Urothelium cell line (cell line): ENCODE measurements around the gene TIAM1.

ENCODE experiments used
- DNase-seq: peaks from one replicate; pipeline ENCODE4 v3.0.0; 2011; ENCODE audit warnings: low spot score, mixed read lengths
- FAIRE-seq: peaks from 2 replicates; lab custom pipeline; 2011; peaks lifted over from hg19 to GRCh38; lab: Jason Lieb, UNC

TIAM1 gene

GRCh38 chr21:31103571-31104265, 240.3 kb downstream of the TIAM1 start:
- no peak for FAIRE-seq
- DNase-seq = no peak

GRCh38 chr21:31103163-31103562, 240.9 kb downstream of the TIAM1 start:
- FAIRE-seq = no peak
- DNase-seq = no peak

GRCh38 chr21:31099122-31099521, 244.9 kb downstream of the TIAM1 start:
- no peak for FAIRE-seq

GRCh38 chr21:31098576-31099005, 245.5 kb downstream of the TIAM1 start:
- DNase-seq (peak; percentile 86), FAIRE-seq (peak; percentile 95)

More at GRCh38 chr21:31099122-31099521, 244.9 kb downstream of the TIAM1 start:
- no peak for DNase-seq

GRCh38 chr21:31092832-31093625, 251.0 kb downstream of the TIAM1 start:
- FAIRE-seq (peak; percentile 20), DNase-seq (no peak)

GRCh38 chr21:31090376-31090775, 253.7 kb downstream of the TIAM1 start:
- DNase-seq (no peak), FAIRE-seq (no peak)

GRCh38 chr21:31088474-31088751, 255.6 kb downstream of the TIAM1 start:
- FAIRE-seq (no peak), DNase-seq (no peak)

GRCh38 chr21:31087639-31088473, 256.2 kb downstream of the TIAM1 start:
- DNase-seq (no peak), FAIRE-seq (no peak)

- FAIRE-seq (peak; percentile 42), DNase-seq (no peak)
These were observed 259.4 kb downstream of the TIAM1 start for GRCh38 chr21:31084689-31085088.

GRCh38 chr21:31078796-31079195, 265.3 kb downstream of the TIAM1 start:
- FAIRE-seq (no peak), DNase-seq (no peak)

- DNase-seq (no peak), FAIRE-seq (peak; percentile 23)
These were observed 265.8 kb downstream of the TIAM1 start for GRCh38 chr21:31078216-31078615.

- FAIRE-seq (no peak), DNase-seq (no peak)
These were observed 268.2 kb downstream of the TIAM1 start for GRCh38 chr21:31075848-31076247.

GRCh38 chr21:31072533-31072932, 271.5 kb downstream of the TIAM1 start:
- DNase-seq = no peak

More at GRCh38 chr21:31072533-31072932, 271.5 kb downstream of the TIAM1 start:
- no peak for FAIRE-seq
